GM19099 (cell line): ENCODE data around the gene ACACB.

ENCODE experiments used
- POLR2A ChIP-seq: IDR thresholded peaks from 3 replicates; pipeline ENCODE4 v1.6.1; 2011; ENCODE audit warnings: low read depth; ENCODE audit not compliant: insufficient read length; ENCODE audit errors: extremely low read depth

ACACB gene

GRCh38 chr12:109115758-109116610 lies at the start of gene ACACB:
TSS of gene ACACB (plus strand) at chr12:109116587. CDS start at chr12:109139406, 22,819 bp downstream.
- no peak for TF ChIP-seq POLR2A

GRCh38 chr12:109069307-109070271 lies 46.8 kb upstream of the ACACB start:
- TF ChIP-seq POLR2A: no peak

GRCh38 chr12:109074866-109075265 lies 41.5 kb upstream of the ACACB start:
- no peak for TF ChIP-seq POLR2A

DNA sequence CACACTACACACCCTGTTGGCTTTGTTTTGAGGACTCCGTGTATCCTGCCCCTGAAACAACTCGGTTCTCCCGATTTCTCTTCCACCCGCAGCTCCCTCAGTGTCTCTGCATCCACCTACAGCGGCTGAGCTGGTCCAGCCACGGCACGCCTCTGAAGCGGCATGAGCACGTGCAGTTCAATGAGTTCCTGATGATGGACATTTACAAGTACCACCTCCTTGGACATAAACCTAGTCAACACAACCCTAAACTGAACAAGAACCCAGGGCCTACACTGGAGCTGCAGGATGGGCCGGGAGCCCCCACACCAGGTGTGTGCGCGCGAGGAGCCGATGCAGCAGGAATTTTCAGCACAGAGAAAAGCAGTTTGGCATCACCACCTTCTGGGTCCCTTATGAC lies 33.6 kb upstream of the ACACB start:
- no peak for TF ChIP-seq POLR2A

DNA sequence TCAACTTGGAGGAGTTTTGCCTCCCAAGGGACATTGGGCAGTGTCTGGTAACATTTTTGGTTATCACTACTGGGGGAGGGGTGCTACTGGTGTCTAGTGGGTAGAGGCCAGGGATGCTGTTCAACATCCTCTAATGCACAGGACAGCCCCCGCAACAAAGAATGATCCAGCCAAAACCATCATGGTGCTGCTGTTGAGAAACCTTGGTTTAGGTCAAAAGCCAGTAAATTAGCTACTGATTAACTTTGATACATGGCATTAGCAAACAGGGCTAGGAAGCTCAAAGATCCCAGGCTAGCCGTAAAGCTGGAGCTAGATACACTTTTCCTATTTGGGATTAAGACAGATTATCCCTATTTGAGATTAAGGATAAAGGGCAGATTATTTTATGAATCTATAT lies 32.0 kb upstream of the ACACB start:
- TF ChIP-seq POLR2A: no peak

DNA sequence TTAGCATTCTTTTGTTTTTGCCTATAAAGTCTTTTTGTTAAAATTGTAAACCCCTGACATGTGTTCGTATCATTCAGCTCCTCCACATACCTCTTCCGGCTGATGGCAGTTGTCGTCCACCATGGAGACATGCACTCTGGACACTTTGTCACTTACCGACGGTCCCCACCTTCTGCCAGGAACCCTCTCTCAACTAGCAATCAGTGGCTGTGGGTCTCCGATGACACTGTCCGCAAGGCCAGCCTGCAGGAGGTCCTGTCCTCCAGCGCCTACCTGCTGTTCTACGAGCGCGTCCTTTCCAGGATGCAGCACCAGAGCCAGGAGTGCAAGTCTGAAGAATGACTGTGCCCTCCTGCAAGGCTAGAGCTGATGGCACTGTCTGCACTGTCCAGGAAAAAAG lies 30.8 kb upstream of the ACACB start:
- no peak for TF ChIP-seq POLR2A

DNA sequence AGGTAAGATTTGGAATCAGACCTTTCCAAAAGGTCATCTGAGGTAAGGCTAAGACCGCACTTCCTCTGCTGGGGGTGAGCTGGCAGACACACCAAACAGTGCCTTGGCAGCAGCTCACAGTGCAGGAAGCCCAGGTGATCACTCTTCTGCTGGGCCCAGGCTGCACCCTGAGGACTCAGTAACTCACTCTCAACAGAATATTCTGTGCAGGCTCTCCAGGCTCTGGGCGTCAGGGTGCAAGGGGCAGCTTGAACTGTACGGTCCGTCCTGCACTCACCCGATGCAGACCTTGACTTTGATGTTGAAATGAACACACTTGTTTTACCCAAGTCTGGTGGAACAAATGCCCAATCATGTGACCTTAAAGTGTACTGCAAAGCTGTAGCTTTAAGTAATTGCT lies 29.1 kb upstream of the ACACB start:
- TF ChIP-seq POLR2A: no peak

- TF ChIP-seq POLR2A: no peak
These were observed 27.6 kb upstream of the ACACB start for GRCh38 chr12:109088818-109089217.

- TF ChIP-seq POLR2A: no peak
These were observed 26.7 kb upstream of the ACACB start for GRCh38 chr12:109089683-109090082.

DNA sequence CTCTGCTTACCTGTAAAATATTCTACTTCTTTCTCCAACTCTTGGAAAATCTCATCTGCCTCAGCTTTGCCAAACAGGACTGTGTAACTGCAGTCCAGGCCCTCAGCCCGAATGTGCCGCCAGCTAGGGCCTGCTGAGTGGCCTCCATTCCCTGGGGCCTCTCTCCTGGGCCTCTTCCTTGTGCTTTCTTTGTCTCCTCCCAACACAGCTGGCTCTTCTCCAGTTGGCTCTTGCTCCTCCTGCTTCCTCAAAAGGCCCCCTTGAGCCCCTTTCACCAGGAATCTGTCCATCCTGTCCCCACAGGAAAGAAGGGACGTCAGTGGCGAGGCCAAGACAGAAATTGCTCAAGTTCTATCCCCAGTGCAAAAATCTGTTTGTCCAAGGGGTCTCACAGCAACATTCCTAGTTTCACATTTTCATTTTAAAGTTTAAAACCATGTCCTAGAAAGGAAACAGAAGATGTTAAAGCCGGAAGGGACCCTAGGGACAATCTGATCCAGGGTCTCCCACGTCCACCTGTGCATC lies 23.8 kb upstream of the ACACB start:
- TF ChIP-seq POLR2A: no peak

DNA sequence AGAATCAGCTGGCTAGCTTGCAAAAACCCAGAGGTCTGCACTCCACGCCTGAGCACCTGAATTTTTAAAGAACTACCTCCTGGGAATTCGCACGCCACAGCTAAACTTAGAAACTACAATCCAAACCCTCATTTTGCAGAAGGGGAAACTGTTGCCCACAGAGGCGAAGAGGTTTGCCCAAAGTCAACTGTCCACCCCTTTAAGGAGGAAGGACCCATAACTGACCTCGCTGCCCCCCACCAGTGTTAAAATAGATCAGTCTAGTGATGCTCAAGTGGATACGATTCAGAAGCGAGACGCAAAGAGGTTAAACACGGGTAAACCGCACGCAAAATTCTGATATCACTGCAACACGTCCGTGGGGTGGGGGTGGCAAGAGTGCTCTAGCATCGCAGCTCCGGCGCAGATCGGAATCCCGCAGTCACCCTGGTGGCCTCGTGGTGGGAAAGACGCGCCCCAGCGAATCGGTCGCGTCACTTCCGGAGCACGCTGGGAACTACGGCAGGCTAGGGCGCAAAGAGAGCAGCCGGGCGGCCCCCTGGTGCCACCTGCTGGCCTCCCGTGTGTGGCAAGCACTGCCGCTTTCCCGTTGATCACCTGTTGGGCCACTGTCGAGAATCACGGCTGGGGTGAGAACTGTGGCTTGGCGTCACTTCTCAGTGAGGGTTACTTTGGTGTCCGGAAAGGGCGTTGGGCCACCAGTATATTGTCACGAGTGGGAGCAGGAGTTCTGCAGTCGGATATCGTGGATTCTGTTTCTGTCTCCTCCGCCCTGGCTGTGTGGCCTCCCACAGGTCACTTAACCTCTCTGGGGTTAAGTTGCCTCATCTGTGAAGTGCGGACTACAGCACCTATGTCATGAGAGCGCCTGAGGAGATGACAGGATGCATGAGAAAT lies 23.1 kb upstream of the ACACB start, which contains the start of gene ALKBH2:
Gene ALKBH2 (minus strand): TSS at position 451 of the 897 bp plus-strand sequence. CDS start 686 bp downstream, outside the sequence.
- peak; percentile 84 for TF ChIP-seq POLR2A

GRCh38 chr12:109097140-109097434 lies 19.3 kb upstream of the ACACB start:
- TF ChIP-seq POLR2A: no peak

- TF ChIP-seq POLR2A: peak; percentile 55
These were observed 18.8 kb upstream of the ACACB start, which contains the start of gene UNG for GRCh38 chr12:109097435-109098182. TSS of gene UNG (plus strand) at chr12:109097597. CDS start at chr12:109097680, 83 bp downstream.
